Endothelial cell (in vitro differentiated cells): ENCODE results near the gene MPI. TPM values are rescaled to one million over a fixed set of nuclear protein-coding genes. Genes with fewer than 3 reads are reported as not detected.

Experiments
- DNase-seq: peaks from one replicate; pipeline ENCODE4 v3.0.0; 2021; ENCODE audit warnings: low spot score
- H3K27ac Mint-ChIP-seq: one replicate; pipeline ENCODE4 v1.8.0; 2021; ENCODE audit warnings: mixed read lengths, inconsistent platforms; ENCODE audit not compliant: unreplicated experiment
- H3K27me3 Mint-ChIP-seq: one replicate; pipeline ENCODE4 v1.8.0; 2021; ENCODE audit warnings: mild to moderate bottlenecking, moderate library complexity, mixed read lengths, inconsistent platforms; ENCODE audit not compliant: unreplicated experiment
- H3K36me3 Mint-ChIP-seq: one replicate; pipeline ENCODE4 v1.8.0; 2021; ENCODE audit warnings: mild to moderate bottlenecking, low read depth, mixed read lengths, inconsistent platforms; ENCODE audit not compliant: unreplicated experiment
- H3K4me1 Mint-ChIP-seq: one replicate; pipeline ENCODE4 v1.8.0; 2021; ENCODE audit warnings: mild to moderate bottlenecking, mixed read lengths, inconsistent platforms; ENCODE audit not compliant: unreplicated experiment
- H3K4me3 Mint-ChIP-seq: one replicate; pipeline ENCODE4 v1.8.0; 2021; ENCODE audit warnings: mild to moderate bottlenecking, mixed read lengths, inconsistent platforms; ENCODE audit not compliant: unreplicated experiment
- H3K9me3 Mint-ChIP-seq: one replicate; pipeline ENCODE4 v1.8.0; 2021; ENCODE audit warnings: mixed read lengths, inconsistent platforms; ENCODE audit not compliant: unreplicated experiment
- total RNA-seq: library from RNA; stranded (reverse); fragmentation: NEBNext Ultra II Directional; extraction: Animal tissue kit (Norgen Biotek cat#: 25700); gene quantifications from one replicate; pipeline ENCODE4 v1.2.1, GENCODE V29; 2021; ENCODE audit not compliant: unreplicated experiment
- TF ChIP-seq, protein P1 (sequence below): fragments of 200-600 bp; sonication (generic); IDR thresholded peaks from one replicate; pipeline ENCODE4 v1.5.0; 2021; ENCODE audit warnings: antibody characterized with exemption; ENCODE audit not compliant: unreplicated experiment

MPI gene
- total RNA-seq, 1 donor from 2014 or later = 22.2 TPM

DNA sequence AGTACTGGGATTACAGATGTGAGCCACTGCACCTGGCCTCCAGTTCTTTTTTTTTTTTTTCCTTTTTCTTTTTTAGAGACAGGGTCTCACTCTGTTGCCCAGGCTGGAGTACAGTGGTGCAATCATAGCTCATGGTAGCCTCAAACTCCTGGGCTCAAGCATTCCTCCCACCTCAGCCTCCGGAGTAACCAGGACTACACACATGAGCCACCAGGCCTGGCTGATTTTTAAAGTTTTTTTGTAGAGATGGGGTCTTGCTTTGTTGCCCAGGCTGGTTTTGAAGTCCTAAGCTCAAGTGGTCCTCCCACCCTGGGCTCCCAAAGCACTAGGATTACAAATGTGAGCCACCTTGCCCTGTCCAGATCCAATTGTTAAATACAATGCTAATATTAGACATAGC is 33.3 kb upstream of the MPI start:
- TF ChIP-seq, protein P1, sequence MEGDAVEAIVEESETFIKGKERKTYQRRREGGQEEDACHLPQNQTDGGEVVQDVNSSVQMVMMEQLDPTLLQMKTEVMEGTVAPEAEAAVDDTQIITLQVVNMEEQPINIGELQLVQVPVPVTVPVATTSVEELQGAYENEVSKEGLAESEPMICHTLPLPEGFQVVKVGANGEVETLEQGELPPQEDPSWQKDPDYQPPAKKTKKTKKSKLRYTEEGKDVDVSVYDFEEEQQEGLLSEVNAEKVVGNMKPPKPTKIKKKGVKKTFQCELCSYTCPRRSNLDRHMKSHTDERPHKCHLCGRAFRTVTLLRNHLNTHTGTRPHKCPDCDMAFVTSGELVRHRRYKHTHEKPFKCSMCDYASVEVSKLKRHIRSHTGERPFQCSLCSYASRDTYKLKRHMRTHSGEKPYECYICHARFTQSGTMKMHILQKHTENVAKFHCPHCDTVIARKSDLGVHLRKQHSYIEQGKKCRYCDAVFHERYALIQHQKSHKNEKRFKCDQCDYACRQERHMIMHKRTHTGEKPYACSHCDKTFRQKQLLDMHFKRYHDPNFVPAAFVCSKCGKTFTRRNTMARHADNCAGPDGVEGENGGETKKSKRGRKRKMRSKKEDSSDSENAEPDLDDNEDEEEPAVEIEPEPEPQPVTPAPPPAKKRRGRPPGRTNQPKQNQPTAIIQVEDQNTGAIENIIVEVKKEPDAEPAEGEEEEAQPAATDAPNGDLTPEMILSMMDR = no peak
- no peak for DNase-seq
- H3K27me3 Mint-ChIP-seq = peaks cover 5% of the 10 kb centered on the region
- no peak overlapping the region for H3K27ac Mint-ChIP-seq
- H3K4me3 Mint-ChIP-seq = no peak overlapping the region
- H3K36me3 Mint-ChIP-seq = peaks cover 9% of the 10 kb centered on the region
- H3K4me1 Mint-ChIP-seq = peaks cover 5% of the 10 kb centered on the region
- no peaks in the 10 kb centered on the region for H3K9me3 Mint-ChIP-seq

DNA sequence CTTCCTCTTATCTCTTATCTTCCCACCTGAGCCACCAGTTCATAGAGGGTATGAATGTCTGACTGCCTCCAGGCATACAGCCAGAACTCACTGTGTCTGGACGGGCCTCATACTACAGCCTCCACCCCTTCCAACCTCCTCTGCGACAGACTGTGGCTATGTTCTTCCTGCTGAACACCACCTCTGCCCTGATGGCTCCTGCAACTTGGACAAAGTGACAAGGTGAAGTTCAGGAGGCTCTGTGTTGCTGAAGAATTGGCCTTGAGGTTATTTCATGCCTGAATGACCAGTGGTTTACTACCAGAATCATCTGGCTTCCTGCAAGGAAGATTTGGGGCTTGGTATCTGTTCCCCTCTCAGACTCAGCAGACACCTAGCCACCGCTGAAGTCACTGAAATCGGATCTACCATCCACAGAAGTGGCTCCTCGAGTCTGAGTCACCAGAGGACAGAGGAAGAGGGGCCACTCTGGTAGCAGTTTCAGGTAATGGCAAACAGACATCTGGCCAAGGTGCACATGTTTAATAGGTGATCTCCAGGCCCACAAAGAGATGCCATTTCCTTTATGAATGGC is 32.7 kb upstream of the MPI start:
- peaks cover 5% of the 10 kb centered on the region for H3K4me1 Mint-ChIP-seq
- peaks cover 7% of the 10 kb centered on the region for H3K36me3 Mint-ChIP-seq
- no peak overlapping the region for H3K27ac Mint-ChIP-seq
- H3K27me3 Mint-ChIP-seq = peaks cover 5% of the 10 kb centered on the region
- H3K4me3 Mint-ChIP-seq = no peak overlapping the region
- DNase-seq = no peak
- H3K9me3 Mint-ChIP-seq = no peaks in the 10 kb centered on the region
- TF ChIP-seq, protein P1 = no peak

DNA sequence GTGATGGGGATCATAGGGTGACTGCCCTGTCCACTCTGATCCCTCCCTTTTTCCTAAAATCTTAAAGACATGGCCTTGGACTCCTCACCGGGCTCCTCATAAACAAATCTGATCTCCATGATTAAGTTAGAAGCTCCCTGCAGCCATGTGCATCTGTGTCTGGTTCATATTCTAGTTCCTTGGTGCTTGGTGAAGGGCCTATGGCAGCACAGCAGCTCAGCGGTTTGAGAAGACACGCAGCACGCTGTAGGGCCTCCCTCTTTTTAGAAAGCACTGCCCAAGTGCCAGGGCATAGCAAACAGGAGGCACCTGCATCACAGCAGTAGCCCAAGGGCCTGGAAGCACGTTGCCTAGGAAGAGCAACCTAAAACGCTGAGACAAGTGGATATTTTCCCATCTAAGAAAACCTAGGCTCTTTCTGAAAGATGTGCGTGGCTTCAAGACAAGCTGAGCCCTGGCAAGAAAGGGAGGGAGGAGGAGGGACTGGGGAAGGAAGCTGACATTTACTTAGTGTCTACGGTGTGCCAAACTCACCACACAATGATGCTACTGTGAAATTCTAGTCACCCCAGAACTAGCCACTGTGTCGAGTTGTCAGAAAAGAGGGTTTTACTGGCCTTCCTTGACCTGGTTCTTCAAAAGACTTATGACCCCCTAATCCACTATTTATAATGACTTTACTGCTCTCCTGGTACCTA is 32.0 kb upstream of the MPI start:
- TF ChIP-seq, protein P1 = no peak
- no peak for DNase-seq
- Mint-ChIP-seq H3K27me3 (peaks cover 5% of the 10 kb centered on the region), H3K4me1 (peaks cover 5% of the 10 kb centered on the region), H3K36me3 (peaks cover 5% of the 10 kb centered on the region), H3K4me3 (no peak overlapping the region), H3K9me3 (no peaks in the 10 kb centered on the region), H3K27ac (no peak overlapping the region)

DNA sequence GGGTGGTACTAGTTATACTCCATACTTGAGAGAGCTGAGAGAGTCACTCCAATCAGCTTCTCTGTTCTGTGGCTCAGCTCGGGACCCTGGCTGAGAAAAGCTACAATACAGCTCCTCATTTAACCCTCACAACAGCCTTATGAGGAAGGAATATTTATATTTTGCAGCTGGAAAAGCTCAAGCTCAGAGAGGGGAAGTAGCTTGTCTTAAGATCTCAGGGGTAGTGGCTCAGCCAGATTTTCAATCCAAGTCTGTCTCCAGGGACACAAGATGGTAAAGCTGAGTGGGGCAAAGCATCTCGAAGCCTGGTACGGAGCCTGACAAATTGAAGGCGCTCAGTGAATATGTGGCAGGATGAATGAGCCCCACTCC is 31.5 kb upstream of the MPI start:
- no peak for DNase-seq
- Mint-ChIP-seq H3K9me3 (no peaks in the 10 kb centered on the region), H3K27ac (no peak overlapping the region), H3K36me3 (peaks cover 3% of the 10 kb centered on the region), H3K4me3 (no peak overlapping the region), H3K27me3 (peaks cover 5% of the 10 kb centered on the region), H3K4me1 (peaks cover 5% of the 10 kb centered on the region)
- TF ChIP-seq, protein P1 = no peak
